Calu3 (cell line): Measurements from ENCODE around the gene TMEM201. TPM values are rescaled to one million over a fixed set of nuclear protein-coding genes. Genes with fewer than 3 reads are reported as not detected.

ENCODE experiments used
- BruUV-seq: library from RNA; stranded (reverse); fragments of 400-500 nt; replicated peaks from 2 replicates; lab custom pipeline; 2021; lab: Mats Ljungman, UMichigan
- CTCF ChIA-PET: fragments of 300-600 bp; sonication (Branson Sonifier 250); formaldehyde crosslinking; loops from one replicate; lab custom pipeline; 2022; ENCODE audit warnings: antibody characterized with exemption; lab: Charles Lee
- DNase-seq: peaks from one replicate; pipeline ENCODE4 v3.0.0; 2022
- H3K27ac Mint-ChIP-seq: one replicate; pipeline ENCODE4 v1.8.0; 2022; ENCODE audit warnings: mixed read lengths; ENCODE audit not compliant: unreplicated experiment
- H3K27me3 Mint-ChIP-seq: one replicate; pipeline ENCODE4 v1.8.0; 2022; ENCODE audit warnings: mixed read lengths; ENCODE audit not compliant: unreplicated experiment
- H3K36me3 Mint-ChIP-seq: one replicate; pipeline ENCODE4 v1.8.0; 2022; ENCODE audit warnings: mild to moderate bottlenecking, moderate library complexity, mixed read lengths; ENCODE audit not compliant: insufficient read depth, unreplicated experiment
- H3K4me1 Mint-ChIP-seq: one replicate; pipeline ENCODE4 v1.8.0; 2022; ENCODE audit warnings: mild to moderate bottlenecking, low read depth, mixed read lengths; ENCODE audit not compliant: unreplicated experiment
- H3K4me3 Mint-ChIP-seq: one replicate; pipeline ENCODE4 v1.8.0; 2022; ENCODE audit warnings: mild to moderate bottlenecking, low read depth, moderate library complexity, mixed read lengths; ENCODE audit not compliant: unreplicated experiment
- H3K9me3 Mint-ChIP-seq: one replicate; pipeline ENCODE4 v1.8.0; 2022; ENCODE audit warnings: low read depth, mixed read lengths; ENCODE audit not compliant: unreplicated experiment
- CTCF ChIP-seq: fragments of 200-600 bp; IDR thresholded peaks from one replicate; pipeline ENCODE4 v1.8.0; 2022; ENCODE audit warnings: antibody characterized with exemption; ENCODE audit not compliant: unreplicated experiment
- intact Hi-C: fragments of 100-400 bp; cut with micrococcal nuclease; formaldehyde crosslinking; loops from one replicate; pipeline ENCODE4 v1.10.0; 2022; ENCODE audit not compliant: unreplicated experiment
- total RNA-seq: library from RNA; stranded (reverse); gene quantifications from 2 replicates; pipeline ENCODE4 v1.2.3, GENCODE V29; 2022

The TMEM201 gene
- total RNA-seq, 1 experiment from 2014 or later = 18.5 TPM

DNA sequence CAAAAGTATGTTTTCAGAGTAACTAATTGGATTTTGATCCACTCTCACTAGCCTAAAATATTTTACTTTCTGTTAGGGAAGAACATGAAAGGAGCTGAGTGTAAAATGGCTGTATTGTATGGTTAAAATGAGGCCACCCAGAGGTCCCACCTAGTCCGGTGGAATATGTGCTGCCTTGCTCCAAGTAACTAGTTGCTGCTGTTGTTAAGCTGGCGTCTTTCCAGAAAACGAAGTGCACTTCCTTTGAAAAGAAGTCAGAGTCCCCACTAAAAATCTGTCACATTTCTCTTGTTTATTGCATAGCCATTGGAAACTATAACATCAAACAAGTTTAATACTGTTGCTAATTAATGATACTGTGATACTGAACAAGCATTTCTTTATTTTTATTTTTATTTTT is 46.3 kb upstream of the TMEM201 start:
- no peaks in the 10 kb centered on the region for H3K27me3 Mint-ChIP-seq
- no peak overlapping the region for H3K27ac Mint-ChIP-seq
- H3K9me3 Mint-ChIP-seq = no peaks in the 10 kb centered on the region
- peaks cover 23% of the 10 kb centered on the region for H3K36me3 Mint-ChIP-seq
- DNase-seq = no peak
- CTCF ChIA-PET = no interaction called here
- BruUV-seq = no TSS peak
- peaks cover 20% of the 10 kb centered on the region for H3K4me1 Mint-ChIP-seq
- TF ChIP-seq CTCF = no peak
- intact Hi-C loops = no loop called here
- peak overlapping the region; percentile 32 for H3K4me3 Mint-ChIP-seq

GRCh38 chr1:9544926-9545325 is 43.8 kb upstream of the TMEM201 start:
- H3K4me3 Mint-ChIP-seq = no peak overlapping the region
- no peak for DNase-seq
- no peak overlapping the region for H3K27ac Mint-ChIP-seq
- intact Hi-C loops = no loop called here
- H3K9me3 Mint-ChIP-seq = no peaks in the 10 kb centered on the region
- H3K27me3 Mint-ChIP-seq = no peaks in the 10 kb centered on the region
- H3K36me3 Mint-ChIP-seq = peaks cover 21% of the 10 kb centered on the region
- peaks cover 15% of the 10 kb centered on the region for H3K4me1 Mint-ChIP-seq
- CTCF ChIA-PET = no interaction called here
- BruUV-seq = no TSS peak
- no peak for TF ChIP-seq CTCF

GRCh38 chr1:9549955-9550546 is 38.7 kb upstream of the TMEM201 start:
- Mint-ChIP-seq H3K4me1 (peaks cover 15% of the 10 kb centered on the region), H3K9me3 (no peaks in the 10 kb centered on the region), H3K27me3 (no peaks in the 10 kb centered on the region), H3K4me3 (no peak overlapping the region), H3K36me3 (peaks cover 13% of the 10 kb centered on the region), H3K27ac (no peak overlapping the region)
- no TSS peak for BruUV-seq
- no peak for TF ChIP-seq CTCF
- CTCF ChIA-PET = no interaction called here
- DNase-seq = no peak
- intact Hi-C loops = no loop called here

GRCh38 chr1:9551984-9552383 is 36.7 kb upstream of the TMEM201 start:
- Mint-ChIP-seq H3K9me3 (no peaks in the 10 kb centered on the region), H3K27ac (no peak overlapping the region), H3K4me1 (peaks cover 15% of the 10 kb centered on the region), H3K4me3 (no peak overlapping the region), H3K27me3 (no peaks in the 10 kb centered on the region), H3K36me3 (peaks cover 23% of the 10 kb centered on the region)
- CTCF ChIA-PET = interaction anchor here (0.6 kb wide), 1 partner anchor 11 kb away, joined by 4 read pairs; no protein-coding TSS in a partner anchor
- no peak for TF ChIP-seq CTCF
- DNase-seq = no peak
- intact Hi-C loops = no loop called here
- BruUV-seq = no TSS peak
